ENCODE measurements around the gene ADORA1.

The ADORA1 gene

DNA sequence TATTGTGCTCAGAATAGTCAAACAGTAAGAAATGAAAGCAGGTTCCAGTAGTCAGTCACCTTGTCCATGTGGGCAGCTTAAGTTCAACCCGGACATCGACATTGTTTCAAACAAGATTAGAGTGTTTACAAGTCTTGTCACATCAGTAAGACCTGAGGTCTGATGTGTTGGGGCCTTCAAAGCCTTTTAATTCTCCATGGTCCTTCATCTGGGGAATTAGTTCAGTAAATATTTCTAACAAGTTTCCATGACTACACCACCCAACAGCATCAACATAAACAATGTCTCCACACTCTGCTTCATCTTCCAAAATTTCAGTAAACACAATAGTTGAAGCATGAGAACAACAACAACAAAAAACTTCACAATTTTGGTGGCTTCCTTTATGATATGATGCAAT is 15.1 kb upstream of the ADORA1 start:
- ChIA-PET POLR2A (no interaction called here), CTCF (interaction anchor here (0.9 to 1.2 kb wide), 3 partner anchors 10 to 73 kb away, joined by 3 to 4 read pairs (median 4); no protein-coding TSS in a partner anchor)
- no peak for DNase-seq
- H3K36me3 ChIP-seq (ENCODE audit: control insufficient read depth in 4 of 4, insufficient read depth in 4 of 4, low read length in 3 of 4), result no peaks in the 10 kb centered on the region
- H3K9me3 ChIP-seq (ENCODE audit: control extremely low read depth in 1 of 5, control insufficient read depth in 4 of 5, insufficient read depth in 2 of 5, low read depth in 1 of 5, low read length in 4 of 5), result no peaks in the 10 kb centered on the region
- H3K27ac ChIP-seq (ENCODE audit: insufficient read depth in 1 of 2, low read depth in 1 of 2, low read length in 2 of 2, poor library complexity in 1 of 2, severe bottlenecking in 2 of 2), result no peak overlapping the region
- whole genome bisulfite sequencing (ENCODE audit: insufficient coverage), result 94% methylated on average over 2 of the region's 2 CpGs
- no peaks in the 10 kb centered on the region for H3K4me1 ChIP-seq (ENCODE audit: control extremely low read depth in 1 of 4, control insufficient read depth in 4 of 4, insufficient read depth in 4 of 4, low read length in 3 of 4)
- H3K27me3 ChIP-seq (replicated peaks in 2 of 5; ENCODE audit: control insufficient read depth in 4 of 5, insufficient read depth in 5 of 5, low read length in 4 of 5), result peaks cover 2 to 44% (median 28%) of the 10 kb centered on the region in 5 experiments
- no peak overlapping the region for H3K4me3 ChIP-seq (ENCODE audit: control insufficient read depth in 1 of 7, extremely low read depth in 1 of 7, insufficient read depth in 4 of 7, low read depth in 2 of 7, low read length in 6 of 7)

- Histone ChIP-seq H3K36me3 (ENCODE audit: control insufficient read depth in 4 of 4, insufficient read depth in 4 of 4, low read length in 3 of 4) (no peaks in the 10 kb centered on the region), H3K4me1 (ENCODE audit: control extremely low read depth in 1 of 4, control insufficient read depth in 4 of 4, insufficient read depth in 4 of 4, low read length in 3 of 4) (no peaks in the 10 kb centered on the region), H3K27me3 (replicated peaks in 2 of 5; ENCODE audit: control insufficient read depth in 4 of 5, insufficient read depth in 5 of 5, low read length in 4 of 5) (peaks cover under 1 to 52% (median 31%) of the 10 kb centered on the region in 5 experiments), H3K9me3 (ENCODE audit: control extremely low read depth in 1 of 5, control insufficient read depth in 4 of 5, insufficient read depth in 2 of 5, low read depth in 1 of 5, low read length in 4 of 5) (no peaks in the 10 kb centered on the region), H3K4me3 (ENCODE audit: control insufficient read depth in 1 of 7, extremely low read depth in 1 of 7, insufficient read depth in 4 of 7, low read depth in 2 of 7, low read length in 6 of 7) (no peak overlapping the region), H3K27ac (ENCODE audit: insufficient read depth in 1 of 2, low read depth in 1 of 2, low read length in 2 of 2, poor library complexity in 1 of 2, severe bottlenecking in 2 of 2) (no peak overlapping the region)
- CTCF ChIA-PET, result interaction anchor here (0.9 to 1.2 kb wide), 3 partner anchors 10 to 73 kb away, joined by 3 to 4 read pairs (median 4); no protein-coding TSS in a partner anchor
- DNase-seq, result no peak
- POLR2A ChIA-PET, result no interaction called here
- WGBS (ENCODE audit: insufficient coverage), result 79% methylated on average over 2 of the region's 4 CpGs
These were observed 14.2 kb upstream of the ADORA1 start for GRCh38 chr1:203113308-203113707.

DNA sequence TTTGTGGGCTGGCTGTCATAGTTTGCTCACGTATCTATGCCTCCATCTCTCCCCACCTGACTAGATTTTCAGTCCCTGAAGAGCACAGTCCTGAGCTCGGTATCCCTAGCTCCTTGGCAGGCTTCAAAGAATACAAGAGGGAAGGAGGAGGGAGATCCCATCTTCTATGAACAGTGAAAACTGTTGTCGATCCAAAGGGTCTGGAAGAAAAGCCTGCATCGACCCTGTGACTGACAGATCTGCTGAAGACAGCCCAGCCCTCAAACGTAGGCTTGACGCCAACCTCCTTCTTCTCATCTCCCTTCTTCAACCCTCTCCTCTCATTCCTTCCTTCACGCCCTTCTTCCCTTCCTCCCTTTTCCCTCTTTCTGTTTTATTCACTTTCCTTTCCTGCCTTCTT is 13.3 kb upstream of the ADORA1 start:
- no peaks in the 10 kb centered on the region for H3K4me1 ChIP-seq (ENCODE audit: control extremely low read depth in 1 of 4, control insufficient read depth in 4 of 4, insufficient read depth in 4 of 4, low read length in 3 of 4)
- peaks cover 0 to 56% (median 31%) of the 10 kb centered on the region in 5 experiments for H3K27me3 ChIP-seq (replicated peaks in 2 of 5; ENCODE audit: control insufficient read depth in 4 of 5, insufficient read depth in 5 of 5, low read length in 4 of 5)
- H3K4me3 ChIP-seq (ENCODE audit: control insufficient read depth in 1 of 7, extremely low read depth in 1 of 7, insufficient read depth in 4 of 7, low read depth in 2 of 7, low read length in 6 of 7), result no peak overlapping the region
- 92% methylated on average over 7 of the region's 7 CpGs for WGBS (ENCODE audit: insufficient coverage)
- CTCF ChIA-PET, result no interaction called here
- H3K9me3 ChIP-seq (ENCODE audit: control extremely low read depth in 1 of 5, control insufficient read depth in 4 of 5, insufficient read depth in 2 of 5, low read depth in 1 of 5, low read length in 4 of 5), result no peaks in the 10 kb centered on the region
- no peak overlapping the region for H3K27ac ChIP-seq (ENCODE audit: insufficient read depth in 1 of 2, low read depth in 1 of 2, low read length in 2 of 2, poor library complexity in 1 of 2, severe bottlenecking in 2 of 2)
- no peaks in the 10 kb centered on the region for H3K36me3 ChIP-seq (ENCODE audit: control insufficient read depth in 4 of 4, insufficient read depth in 4 of 4, low read length in 3 of 4)
- DNase-seq, result no peak
- POLR2A ChIA-PET, result no interaction called here

DNA sequence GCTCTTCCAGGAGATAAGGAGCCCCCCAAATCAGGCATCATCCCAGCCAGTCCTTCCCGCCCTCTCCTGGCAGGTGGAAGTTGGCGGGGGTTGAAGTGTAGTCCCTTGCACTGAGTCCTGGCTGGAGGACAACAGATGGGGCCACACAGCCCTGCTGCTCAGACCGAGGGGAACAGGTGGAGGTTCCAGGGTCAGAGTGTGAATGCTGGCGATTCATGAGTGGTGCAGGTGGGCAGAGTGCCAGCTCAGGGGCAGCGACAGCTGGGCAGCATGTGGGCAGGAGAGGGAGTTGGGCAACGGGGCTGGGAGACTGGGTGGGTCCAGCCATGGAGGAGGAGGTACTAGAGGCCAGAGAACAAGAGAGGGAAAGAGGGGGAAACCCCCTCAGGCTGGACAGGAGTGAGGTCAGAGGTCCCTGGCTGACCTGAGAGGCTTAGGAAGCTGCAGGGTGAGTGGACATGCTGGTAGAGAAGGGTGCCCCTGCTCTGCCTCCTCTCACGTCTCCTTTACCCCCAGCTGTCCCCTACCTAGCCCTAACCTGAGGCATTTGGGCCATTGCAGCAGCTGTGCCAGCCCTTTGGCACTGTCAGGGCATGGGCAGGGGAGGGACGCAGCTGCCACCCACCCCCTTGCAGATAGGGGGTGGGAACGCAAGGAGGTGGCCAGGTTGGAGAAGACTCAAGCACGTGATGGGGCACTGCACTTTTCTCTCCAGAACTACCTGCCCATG is 11.3 kb upstream of the ADORA1 start:
- Histone ChIP-seq H3K36me3 (ENCODE audit: control insufficient read depth in 4 of 4, insufficient read depth in 4 of 4, low read length in 3 of 4) (no peaks in the 10 kb centered on the region), H3K4me1 (ENCODE audit: control extremely low read depth in 1 of 4, control insufficient read depth in 4 of 4, insufficient read depth in 4 of 4, low read length in 3 of 4) (peaks cover 0 to 4% (median 4%) of the 10 kb centered on the region in 4 experiments), H3K27me3 (replicated peaks in 2 of 5; ENCODE audit: control insufficient read depth in 4 of 5, insufficient read depth in 5 of 5, low read length in 4 of 5) (peaks cover 0 to 63% (median 28%) of the 10 kb centered on the region in 5 experiments), H3K4me3 (ENCODE audit: control insufficient read depth in 1 of 7, extremely low read depth in 1 of 7, insufficient read depth in 4 of 7, low read depth in 2 of 7, low read length in 6 of 7) (no peak overlapping the region), H3K9me3 (ENCODE audit: control extremely low read depth in 1 of 5, control insufficient read depth in 4 of 5, insufficient read depth in 2 of 5, low read depth in 1 of 5, low read length in 4 of 5) (no peaks in the 10 kb centered on the region), H3K27ac (ENCODE audit: insufficient read depth in 1 of 2, low read depth in 1 of 2, low read length in 2 of 2, poor library complexity in 1 of 2, severe bottlenecking in 2 of 2) (no peak overlapping the region)
- ChIA-PET CTCF (interaction anchor here (0.9 to 25.2 kb wide), 9 partner anchors 11 to 152 kb away, joined by 4 to 313 read pairs (median 30); partner anchors contain the start of genes ADORA1 and MYBPH), POLR2A (no interaction called here)
- 87% methylated on average over 3 of the region's 10 CpGs for WGBS (ENCODE audit: insufficient coverage)
- DNase-seq, result no peak

GRCh38 chr1:203117611-203118575 is 9.6 kb upstream of the ADORA1 start:
- Histone ChIP-seq H3K27ac (ENCODE audit: insufficient read depth in 1 of 2, low read depth in 1 of 2, low read length in 2 of 2, poor library complexity in 1 of 2, severe bottlenecking in 2 of 2) (no peak overlapping the region), H3K36me3 (ENCODE audit: control insufficient read depth in 4 of 4, insufficient read depth in 4 of 4, low read length in 3 of 4) (no peaks in the 10 kb centered on the region), H3K9me3 (ENCODE audit: control extremely low read depth in 1 of 5, control insufficient read depth in 4 of 5, insufficient read depth in 2 of 5, low read depth in 1 of 5, low read length in 4 of 5) (no peaks in the 10 kb centered on the region), H3K4me1 (ENCODE audit: control extremely low read depth in 1 of 4, control insufficient read depth in 4 of 4, insufficient read depth in 4 of 4, low read length in 3 of 4) (peaks cover 0 to 13% (median 9%) of the 10 kb centered on the region in 4 experiments), H3K27me3 (replicated peaks in 2 of 5; ENCODE audit: control insufficient read depth in 4 of 5, insufficient read depth in 5 of 5, low read length in 4 of 5) (peaks cover 0 to 67% (median 28%) of the 10 kb centered on the region in 5 experiments), H3K4me3 (ENCODE audit: control insufficient read depth in 1 of 7, extremely low read depth in 1 of 7, insufficient read depth in 4 of 7, low read depth in 2 of 7, low read length in 6 of 7) (no peak overlapping the region)
- CTCF ChIA-PET, result interaction anchor here (0.9 to 25.2 kb wide), 27 partner anchors 9 to 150 kb away, joined by 3 to 313 read pairs (median 5); partner anchors contain the start of genes ADORA1 and MYBPH
- peak; percentile 59 to 72 (median 72) for DNase-seq
- 34% methylated on average over 31 of the region's 35 CpGs for WGBS (ENCODE audit: insufficient coverage)
- POLR2A ChIA-PET, result interaction anchor here (0.7 kb wide), 1 partner anchor 100 kb away, joined by 3 read pairs; no protein-coding TSS in a partner anchor

DNA sequence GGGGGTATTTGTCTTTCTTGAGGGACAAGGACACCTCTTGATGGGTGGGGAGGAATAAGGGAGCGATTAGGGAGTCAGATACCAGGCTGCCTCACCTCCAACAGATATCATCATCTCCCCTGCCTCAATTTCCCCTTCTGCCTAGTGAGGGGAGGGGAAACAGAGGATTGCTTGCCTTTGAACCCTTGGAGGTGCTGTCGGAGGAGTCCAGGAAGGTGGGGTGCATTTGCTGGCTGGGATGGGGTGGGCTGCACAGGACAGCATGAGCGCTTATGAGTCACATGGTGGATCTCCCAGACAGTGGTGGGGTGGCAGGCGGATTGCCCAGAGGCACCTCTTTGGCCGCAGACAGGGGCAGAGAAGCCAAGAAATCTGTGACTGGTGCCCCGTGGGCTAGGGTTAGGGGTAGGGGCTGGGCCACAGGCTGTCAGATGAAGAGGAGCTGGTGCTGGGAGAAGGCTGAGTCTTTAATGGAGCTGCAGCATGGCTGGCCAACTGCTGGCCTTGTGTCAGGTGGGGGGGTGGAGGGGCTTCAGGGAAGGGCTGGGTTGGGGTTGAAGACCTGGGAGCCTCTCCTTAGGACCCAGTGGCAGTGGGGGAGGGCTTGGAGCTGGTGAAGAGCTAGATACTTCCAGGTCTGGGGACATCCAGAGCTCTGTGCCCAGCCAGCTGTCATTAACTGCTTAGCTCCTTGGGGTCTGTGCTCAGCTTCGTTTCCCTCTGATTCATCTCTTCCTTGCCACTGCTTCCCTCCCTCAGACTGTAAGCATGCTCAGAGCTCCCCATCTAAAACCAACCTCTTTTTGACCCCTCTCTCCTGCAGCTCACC is 7.0 kb upstream of the ADORA1 start:
- H3K27ac ChIP-seq (ENCODE audit: insufficient read depth in 1 of 2, low read depth in 1 of 2, low read length in 2 of 2, poor library complexity in 1 of 2, severe bottlenecking in 2 of 2), result no peak overlapping the region

More for the DNA sequence above, 7.0 kb upstream of the ADORA1 start:
- DNase-seq, result no peak
- Histone ChIP-seq H3K9me3 (ENCODE audit: control extremely low read depth in 1 of 5, control insufficient read depth in 4 of 5, insufficient read depth in 2 of 5, low read depth in 1 of 5, low read length in 4 of 5) (no peaks in the 10 kb centered on the region), H3K4me1 (ENCODE audit: control extremely low read depth in 1 of 4, control insufficient read depth in 4 of 4, insufficient read depth in 4 of 4, low read length in 3 of 4) (peaks cover 0 to 13% (median 9%) of the 10 kb centered on the region in 4 experiments), H3K4me3 (ENCODE audit: control insufficient read depth in 1 of 7, extremely low read depth in 1 of 7, insufficient read depth in 4 of 7, low read depth in 2 of 7, low read length in 6 of 7) (no peak overlapping the region), H3K36me3 (ENCODE audit: control insufficient read depth in 4 of 4, insufficient read depth in 4 of 4, low read length in 3 of 4) (no peaks in the 10 kb centered on the region), H3K27me3 (replicated peaks in 2 of 5; ENCODE audit: control insufficient read depth in 4 of 5, insufficient read depth in 5 of 5, low read length in 4 of 5) (peaks cover 3 to 86% (median 30%) of the 10 kb centered on the region in 5 experiments)
- CTCF ChIA-PET, result interaction anchor here (0.6 to 25.2 kb wide), 9 partner anchors 10 to 95 kb away, joined by 3 to 313 read pairs (median 6); partner anchors contain the start of gene MYBPH
- WGBS (ENCODE audit: insufficient coverage), result 71% methylated on average over 6 of the region's 7 CpGs
- POLR2A ChIA-PET, result interaction anchor here (1.3 to 1.4 kb wide), 2 partner anchors 16 to 80 kb away, joined by 3 read pairs; no protein-coding TSS in a partner anchor

Measured in common myeloid progenitor, CD34-positive (primary cell).